ENCODE data around the gene DRC1. TPM values are rescaled to one million over a fixed set of nuclear protein-coding genes. Genes with fewer than 3 reads are reported as not detected.

Gene DRC1
- total RNA-seq, 4 donors from 2014 or later, result not detected

GRCh38 chr2:26384597-26384996 lies 17.1 kb upstream of the DRC1 start:
- DNase-seq, result no peak
- H3K9me3 ChIP-seq, result no peaks in the 10 kb centered on the region
- H3K27ac ChIP-seq, result no peak overlapping the region
- no peaks in the 10 kb centered on the region for H3K27me3 ChIP-seq
- H3K4me3 ChIP-seq, result no peak overlapping the region
- in situ Hi-C loops (cut with MboI; ENCODE audit: low pct_ligation_motif_present in 1 of 4, low pct_unique_long_range_greater_than_20kb in 1 of 4, low sequenced_read_pairs in 3 of 4), result no loop called here
- intact Hi-C loops (cut with DNase I; ENCODE audit: low total_unique reads), result no loop called here
- TF ChIP-seq POLR2AphosphoS5 (IDR thresholded peaks at IDR 0.05), result no peak
- no peak for TF ChIP-seq CTCF (IDR thresholded peaks at IDR 0.05)
- no peak for TF ChIP-seq EP300 (IDR thresholded peaks at IDR 0.05; ENCODE audit: low read depth)
- no peak for TF ChIP-seq POLR2A (IDR thresholded peaks at IDR 0.05)
- H3K4me1 ChIP-seq, result no peaks in the 10 kb centered on the region
- H3K36me3 ChIP-seq, result peaks cover 0 to 23% (median 10%) of the 10 kb centered on the region in 4 donors

GRCh38 chr2:26387189-26387588 lies 14.5 kb upstream of the DRC1 start:
- TF ChIP-seq POLR2A (IDR thresholded peaks at IDR 0.05) (no peak), EP300 (IDR thresholded peaks at IDR 0.05; ENCODE audit: low read depth) (no peak), CTCF (IDR thresholded peaks at IDR 0.05) (no peak), POLR2AphosphoS5 (IDR thresholded peaks at IDR 0.05) (no peak)
- Histone ChIP-seq H3K4me3 (no peak overlapping the region), H3K4me1 (no peaks in the 10 kb centered on the region), H3K27me3 (no peaks in the 10 kb centered on the region), H3K36me3 (peaks cover 0 to 26% (median 12%) of the 10 kb centered on the region in 4 donors), H3K9me3 (no peaks in the 10 kb centered on the region), H3K27ac (no peak overlapping the region)
- intact Hi-C loops (cut with DNase I; ENCODE audit: low total_unique reads), result no loop called here
- in situ Hi-C loops (cut with MboI; ENCODE audit: low pct_ligation_motif_present in 1 of 4, low pct_unique_long_range_greater_than_20kb in 1 of 4, low sequenced_read_pairs in 3 of 4), result no loop called here
- 90 to 100% methylated on average over 3 to 4 of the region's 4 CpGs for WGBS, 2 donors (ENCODE audit: low coverage in 1 of 2)
- DNase-seq, result no peak

DNA sequence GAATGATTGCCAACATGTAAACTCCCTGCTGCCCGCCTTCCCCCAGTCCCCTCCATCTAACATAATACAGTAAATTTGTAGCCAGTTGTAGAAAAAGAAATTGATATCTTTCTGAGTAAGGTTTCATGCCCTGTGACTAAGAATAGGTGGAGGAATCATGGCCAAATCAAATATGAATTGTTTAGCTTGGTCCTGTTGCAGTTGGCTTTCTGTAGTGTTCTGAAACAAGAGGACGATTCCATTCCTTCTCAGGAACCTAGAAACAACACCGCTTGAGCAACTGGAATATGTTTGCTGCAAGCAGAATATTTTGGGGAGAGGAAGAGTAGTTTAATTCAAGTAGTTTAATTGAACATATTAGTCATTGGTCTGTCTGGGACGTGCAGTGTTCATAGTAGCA lies 7.0 kb upstream of the DRC1 start:
- DNase-seq, result no peak
- Histone ChIP-seq H3K27me3 (no peaks in the 10 kb centered on the region), H3K36me3 (peaks cover 0 to 6% (median 2%) of the 10 kb centered on the region in 4 donors), H3K9me3 (no peaks in the 10 kb centered on the region), H3K4me1 (no peaks in the 10 kb centered on the region), H3K27ac (no peak overlapping the region), H3K4me3 (no peak overlapping the region)
- TF ChIP-seq EP300 (IDR thresholded peaks at IDR 0.05; ENCODE audit: low read depth), result no peak
- TF ChIP-seq POLR2A (IDR thresholded peaks at IDR 0.05), result no peak
- no peak for TF ChIP-seq POLR2AphosphoS5 (IDR thresholded peaks at IDR 0.05)
- TF ChIP-seq CTCF (IDR thresholded peaks at IDR 0.05), result no peak
- intact Hi-C loops (cut with DNase I; ENCODE audit: low total_unique reads) (no loop called here), in situ Hi-C loops (cut with MboI; ENCODE audit: low pct_ligation_motif_present in 1 of 4, low pct_unique_long_range_greater_than_20kb in 1 of 4, low sequenced_read_pairs in 3 of 4) (no loop called here)
- WGBS, 2 donors (ENCODE audit: low coverage in 1 of 2), result 93 to 96% methylated on average over 4 of the region's 4 CpGs

- TF ChIP-seq EP300 (IDR thresholded peaks at IDR 0.05; ENCODE audit: low read depth) (no peak), POLR2A (IDR thresholded peaks at IDR 0.05) (no peak), POLR2AphosphoS5 (IDR thresholded peaks at IDR 0.05) (no peak)
- intact Hi-C loops (cut with DNase I; ENCODE audit: low total_unique reads), result no loop called here
- Histone ChIP-seq H3K4me1 (no peaks in the 10 kb centered on the region), H3K27ac (no peak overlapping the region), H3K36me3 (peaks cover 0 to 6% (median 0%) of the 10 kb centered on the region in 4 donors), H3K27me3 (no peaks in the 10 kb centered on the region), H3K4me3 (no peak overlapping the region), H3K9me3 (no peaks in the 10 kb centered on the region)
- no peak for DNase-seq
- WGBS, 2 donors (ENCODE audit: low coverage in 1 of 2), result 74 to 76% methylated on average over 2 to 4 of the region's 4 CpGs
- in situ Hi-C loops (cut with MboI; ENCODE audit: low pct_ligation_motif_present in 1 of 4, low pct_unique_long_range_greater_than_20kb in 1 of 4, low sequenced_read_pairs in 3 of 4), result no loop called here
Observed at GRCh38 chr2:26395394-26395793, 6.3 kb upstream of the DRC1 start.

- DNase-seq, result no peak
- 90% methylated on average over 2 to 5 of the region's 5 CpGs for WGBS, 2 donors (ENCODE audit: low coverage in 1 of 2)
- intact Hi-C loops (cut with DNase I; ENCODE audit: low total_unique reads), result no loop called here
- Histone ChIP-seq H3K27ac (no peak overlapping the region), H3K9me3 (no peaks in the 10 kb centered on the region), H3K4me3 (no peak overlapping the region), H3K27me3 (peaks cover 7% of the 10 kb centered on the region), H3K36me3 (peaks cover 0 to 6% (median 0%) of the 10 kb centered on the region in 4 donors), H3K4me1 (peaks cover 0 to 4% (median 2%) of the 10 kb centered on the region in 4 donors)
- TF ChIP-seq POLR2AphosphoS5 (IDR thresholded peaks at IDR 0.05) (no peak), CTCF (IDR thresholded peaks at IDR 0.05) (no peak), EP300 (IDR thresholded peaks at IDR 0.05; ENCODE audit: low read depth) (no peak), POLR2A (IDR thresholded peaks at IDR 0.05) (no peak)
- in situ Hi-C loops (cut with MboI; ENCODE audit: low pct_ligation_motif_present in 1 of 4, low pct_unique_long_range_greater_than_20kb in 1 of 4, low sequenced_read_pairs in 3 of 4), result no loop called here
Observed at GRCh38 chr2:26396734-26397298, 4.9 kb upstream of the DRC1 start.
